GM21367 (cell line): Measurements from ENCODE around the gene CELSR3.

Source experiments
- ATAC-seq: cut with Tn5 transposase; IDR thresholded peaks from one replicate; pipeline ENCODE4 v1.9.1; 2021; ENCODE audit not compliant: unreplicated experiment

CELSR3 gene

DNA sequence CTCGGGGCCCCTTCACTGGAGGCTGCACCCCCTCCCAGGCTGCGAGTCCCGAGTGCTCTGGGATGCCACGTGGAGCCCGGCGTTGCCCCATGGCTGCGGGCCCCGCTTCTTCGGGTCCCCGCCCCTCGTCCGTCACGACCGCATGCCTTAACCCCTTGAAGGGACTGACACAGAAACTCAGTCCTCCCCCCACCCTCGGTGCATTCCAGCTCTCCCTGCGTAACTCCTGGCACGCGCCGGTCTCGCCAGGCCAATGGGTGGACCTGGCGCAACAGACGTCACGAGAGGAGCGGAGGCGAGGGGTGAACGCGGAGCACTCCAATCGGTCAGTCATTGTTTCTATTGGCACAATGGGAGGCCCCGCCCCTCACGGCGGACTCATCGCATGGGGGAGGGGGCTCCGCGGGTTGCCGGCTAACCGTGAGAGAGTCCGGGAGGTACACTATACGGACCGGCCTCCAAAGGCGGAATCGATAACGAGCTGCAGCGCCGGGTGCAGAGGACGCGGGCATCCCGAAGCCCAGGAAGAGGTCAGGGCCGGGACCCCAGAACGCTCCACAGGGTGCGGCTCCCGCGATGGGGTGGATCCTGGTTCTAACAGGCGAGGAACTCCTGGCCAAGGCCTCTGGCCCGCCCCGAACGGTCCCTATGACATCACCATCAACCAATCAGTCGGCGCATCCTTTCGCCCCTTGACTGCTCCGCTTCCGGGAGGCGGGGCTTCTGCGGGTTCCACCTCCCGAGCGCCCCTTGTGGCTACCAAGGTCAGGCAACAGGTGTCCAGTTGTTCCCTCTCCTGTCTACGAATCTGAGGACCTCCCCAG lies 1.0 kb upstream of the CELSR3 start:
- peak; percentile 82 for ATAC-seq

DNA sequence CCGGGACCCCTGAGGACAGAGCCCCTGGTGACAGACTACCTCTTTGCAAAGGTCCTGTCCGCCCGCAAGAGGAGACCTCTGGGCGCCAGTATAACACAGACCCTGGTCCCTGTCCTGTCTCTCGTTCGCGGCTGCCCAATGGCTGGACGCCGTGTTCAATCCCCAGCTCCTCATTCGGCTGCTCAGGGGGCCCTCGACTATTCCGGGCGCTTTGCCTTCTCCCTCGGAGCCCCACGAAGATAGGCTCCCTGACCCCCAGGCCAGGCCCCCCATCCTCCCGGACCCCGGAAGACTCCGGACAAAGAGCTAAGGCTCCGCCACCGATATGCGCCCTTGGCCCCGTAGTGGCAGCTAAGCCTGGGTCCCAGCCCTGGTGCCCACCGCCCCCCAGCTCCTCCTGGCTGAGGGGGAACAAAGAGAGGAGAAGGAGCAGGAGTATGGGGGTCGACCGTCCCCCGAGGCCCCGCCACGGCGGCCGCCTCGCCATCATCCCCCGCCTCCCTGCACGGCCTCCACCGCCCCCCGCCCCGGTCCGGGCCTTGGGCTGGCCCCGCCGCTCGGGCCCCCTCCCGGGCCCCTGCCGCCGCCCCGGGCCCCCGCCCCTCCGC lies 437 bp downstream of the CELSR3 start:
- ATAC-seq: no peak

DNA sequence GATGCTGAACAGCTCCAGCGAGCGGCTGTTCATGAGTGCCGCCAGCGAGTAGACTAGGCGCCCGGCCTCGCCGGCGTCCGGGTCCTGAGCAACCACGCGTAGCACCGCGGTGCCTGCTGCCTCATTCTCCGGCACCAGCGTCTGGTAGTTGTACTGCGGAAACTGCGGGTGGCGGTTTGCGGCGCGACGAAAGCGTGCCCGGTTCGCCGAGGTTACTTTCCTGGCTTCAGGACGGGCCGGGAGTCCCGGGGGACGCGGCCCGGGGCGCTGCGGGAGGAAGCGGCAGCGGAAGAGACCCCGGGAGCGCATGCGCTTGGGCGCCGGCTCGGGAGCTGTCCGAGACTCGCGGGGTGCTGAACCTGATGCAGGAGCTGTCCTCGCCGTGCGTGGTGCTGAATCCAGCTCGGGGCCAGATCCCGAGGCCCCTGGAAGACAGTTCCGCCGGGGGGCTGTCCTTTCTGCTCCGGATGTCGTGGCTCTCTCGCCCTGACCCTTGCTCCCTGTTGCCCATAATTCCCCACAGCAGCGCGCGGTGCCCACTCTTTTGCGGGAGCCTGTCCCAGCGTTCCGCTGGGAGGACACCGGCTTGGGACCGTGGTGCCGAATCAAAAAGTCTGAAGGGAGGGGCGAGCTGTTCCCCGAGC lies 1.1 kb downstream of the CELSR3 start:
- ATAC-seq: no peak

DNA sequence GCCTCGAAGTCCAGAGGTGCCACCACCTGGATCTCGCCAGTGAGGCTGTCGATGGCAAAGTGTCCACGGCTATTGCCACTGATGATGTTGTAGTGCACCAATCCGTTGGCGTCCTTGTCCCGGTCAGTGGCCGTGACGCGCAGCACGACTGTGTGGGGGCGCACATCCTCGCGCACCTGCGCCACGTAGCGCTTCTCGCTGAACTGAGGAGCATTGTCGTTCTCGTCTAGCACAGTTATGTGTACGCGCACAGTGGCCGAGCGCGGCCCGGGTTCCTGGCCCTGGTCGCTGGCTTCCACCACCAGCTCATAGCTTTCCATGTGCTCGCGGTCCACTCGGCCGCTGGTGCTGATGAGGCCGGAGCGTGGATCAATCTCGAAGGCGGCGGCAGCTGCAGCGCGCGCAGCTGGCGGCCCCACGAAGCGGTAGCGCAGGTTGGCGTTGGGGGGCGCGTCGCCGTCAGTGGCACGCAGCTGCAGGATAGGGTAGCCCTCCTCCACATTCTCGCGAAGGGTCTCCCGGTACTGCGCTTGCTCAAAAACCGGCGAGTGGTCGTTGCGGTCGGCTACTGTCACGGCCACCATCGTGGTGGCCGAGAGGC lies 1.8 kb downstream of the CELSR3 start:
- ATAC-seq: no peak

DNA sequence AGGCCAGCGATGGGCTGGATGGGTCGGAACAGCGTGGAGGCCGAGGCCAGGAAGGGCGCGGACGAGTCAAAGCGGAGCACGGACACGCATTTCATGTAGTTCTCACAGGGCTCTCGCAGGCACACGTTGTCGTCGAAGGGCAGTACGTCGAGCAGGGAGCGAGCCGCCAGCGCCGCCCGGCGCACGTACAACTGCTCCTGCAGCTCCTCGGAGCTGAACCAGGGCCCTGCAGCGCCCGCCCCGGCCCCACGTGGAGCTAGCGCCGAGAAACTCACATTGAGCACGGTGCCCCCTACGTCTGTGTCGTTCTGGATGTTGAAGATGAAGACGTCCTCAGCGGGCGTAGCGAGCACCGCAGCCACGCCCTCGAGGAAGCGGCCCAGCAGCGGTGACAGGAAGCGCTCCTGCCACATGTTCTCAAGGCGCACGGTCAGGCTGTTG lies 5.8 kb downstream of the CELSR3 start:
- no peak for ATAC-seq

DNA sequence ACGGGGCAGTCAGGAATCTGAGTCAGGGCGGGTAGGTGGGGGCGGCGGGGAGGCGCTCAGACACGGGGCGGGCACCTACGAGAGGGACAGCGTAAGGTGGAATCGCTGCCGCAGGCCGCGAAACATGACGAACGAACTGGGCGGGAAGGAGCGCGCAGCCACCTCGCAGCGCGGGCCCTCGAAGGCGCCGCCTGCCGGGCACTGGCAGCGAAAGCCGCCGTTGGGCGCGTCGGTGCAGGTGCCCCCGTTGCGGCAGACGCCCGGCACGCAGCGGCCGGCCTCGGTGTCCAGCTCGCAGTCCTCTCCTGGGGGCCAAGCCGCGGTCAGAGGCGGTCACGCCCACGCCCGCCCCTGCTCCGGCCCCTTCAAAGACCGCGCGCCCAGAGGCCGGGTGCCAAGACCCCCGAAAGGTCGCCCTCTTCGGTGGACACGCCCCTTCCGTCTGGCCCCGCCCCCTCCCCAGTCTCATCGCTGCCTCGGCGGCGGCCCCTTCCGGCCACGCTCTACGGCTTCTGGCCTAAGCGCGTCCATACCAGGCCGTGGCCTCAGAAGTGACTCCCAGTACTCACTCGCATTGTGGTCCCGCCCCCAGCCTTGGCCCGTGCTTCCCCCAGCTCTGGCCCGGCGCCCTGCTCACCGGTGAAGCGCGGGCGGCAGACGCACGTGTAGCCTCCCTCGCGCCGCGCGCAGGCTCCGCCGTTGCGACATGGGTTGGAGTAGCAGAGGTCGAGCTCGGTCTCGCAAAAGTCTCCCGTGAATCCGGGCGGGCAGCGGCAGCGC lies 6.4 kb downstream of the CELSR3 start:
- no peak for ATAC-seq

DNA sequence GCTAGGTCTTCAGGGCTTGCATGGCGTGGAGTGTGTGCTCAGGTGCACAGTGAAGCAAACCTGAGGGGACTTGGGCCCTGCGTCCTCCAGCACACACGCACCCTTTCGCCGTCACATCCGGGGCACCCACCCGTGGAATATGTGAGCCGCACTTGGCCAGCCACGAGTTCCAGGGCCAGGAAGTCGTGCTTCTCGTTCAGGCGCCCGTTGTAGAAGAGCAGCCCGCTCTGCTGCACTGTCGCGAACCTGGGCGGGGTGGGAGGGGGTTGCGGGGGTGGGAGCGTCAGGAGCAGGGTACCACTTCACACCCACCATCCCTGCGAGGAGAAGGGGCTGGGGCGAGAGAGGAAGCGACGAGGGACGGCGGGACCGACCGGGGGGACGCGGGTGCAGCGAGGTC lies 7.1 kb downstream of the CELSR3 start:
- no peak for ATAC-seq

DNA sequence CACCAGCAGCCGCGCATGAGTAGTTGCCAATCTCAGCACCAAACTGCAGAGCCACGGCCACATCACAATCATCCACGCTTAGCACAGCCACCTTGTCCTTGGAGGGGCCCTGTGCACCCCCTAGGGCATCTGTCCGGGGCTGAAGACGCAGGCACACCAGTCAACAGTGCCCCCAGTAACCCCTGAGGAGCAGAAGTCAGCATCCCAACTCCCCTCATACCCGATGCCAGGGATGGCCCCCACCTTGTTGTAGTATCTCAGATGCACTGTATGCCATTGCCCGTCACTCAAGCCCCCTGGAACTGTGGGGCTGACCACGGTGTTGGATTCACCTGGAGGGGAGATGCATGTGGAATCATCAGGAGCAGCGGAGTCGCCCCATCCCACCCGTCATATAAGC lies 7.6 kb downstream of the CELSR3 start:
- no peak for ATAC-seq

DNA sequence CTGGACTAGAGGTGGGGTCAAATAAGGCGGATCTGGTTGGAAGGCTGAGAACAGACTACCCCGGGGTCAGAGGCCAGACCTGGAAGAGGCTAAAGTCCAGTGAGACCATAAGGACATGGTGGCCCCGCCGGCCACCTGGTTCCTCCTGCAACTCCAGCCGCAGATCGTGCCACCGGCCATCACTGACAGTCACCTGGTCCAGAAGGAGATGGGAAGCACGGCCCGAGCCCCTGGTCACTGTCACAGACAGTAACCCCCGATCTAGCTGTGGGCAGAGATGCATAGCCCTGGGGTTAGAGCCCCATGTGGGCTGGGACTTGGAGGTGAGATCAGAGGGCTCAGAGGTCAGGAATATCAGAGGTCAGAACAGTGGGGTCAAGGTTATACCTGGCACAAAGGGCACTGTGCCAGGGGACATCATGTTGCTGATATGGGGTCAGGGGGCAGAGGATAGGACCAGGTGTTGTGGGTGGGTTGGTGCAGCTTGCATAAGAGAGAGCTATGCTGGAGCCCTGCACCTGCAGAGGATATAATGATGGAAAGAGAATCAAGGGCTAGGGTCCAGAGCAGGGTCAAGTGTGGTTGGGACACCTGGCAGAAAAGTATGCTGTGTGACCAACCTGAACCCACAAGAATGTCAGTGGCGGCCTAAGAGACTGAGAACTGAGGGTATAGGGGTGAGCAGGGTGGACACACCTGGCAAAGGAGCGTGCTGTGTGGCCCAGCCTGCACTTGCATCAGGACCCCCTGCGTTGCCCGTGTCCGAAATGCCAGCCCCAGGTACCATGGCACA lies 9.6 kb downstream of the CELSR3 start:
- no peak for ATAC-seq

DNA sequence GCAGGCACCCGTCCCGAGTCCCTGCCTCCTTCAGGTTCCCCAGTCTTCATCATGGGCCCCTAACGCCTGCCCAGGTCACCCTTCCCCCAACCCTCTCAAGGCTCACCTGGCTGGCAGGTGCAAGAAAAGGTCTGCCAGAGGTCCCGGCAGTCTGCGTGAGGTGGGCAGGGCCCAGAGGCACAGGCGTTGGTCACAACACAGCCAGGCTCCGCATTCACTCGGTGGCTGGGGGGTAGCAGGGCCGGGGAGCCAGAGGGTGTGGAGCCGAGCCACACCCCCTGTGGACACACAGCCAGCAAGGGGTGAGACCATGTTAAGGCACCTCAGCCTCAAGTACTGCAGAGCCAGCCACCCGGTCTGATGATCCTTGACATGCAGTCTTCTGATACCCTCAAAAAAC lies 10.9 kb downstream of the CELSR3 start:
- ATAC-seq: no peak

DNA sequence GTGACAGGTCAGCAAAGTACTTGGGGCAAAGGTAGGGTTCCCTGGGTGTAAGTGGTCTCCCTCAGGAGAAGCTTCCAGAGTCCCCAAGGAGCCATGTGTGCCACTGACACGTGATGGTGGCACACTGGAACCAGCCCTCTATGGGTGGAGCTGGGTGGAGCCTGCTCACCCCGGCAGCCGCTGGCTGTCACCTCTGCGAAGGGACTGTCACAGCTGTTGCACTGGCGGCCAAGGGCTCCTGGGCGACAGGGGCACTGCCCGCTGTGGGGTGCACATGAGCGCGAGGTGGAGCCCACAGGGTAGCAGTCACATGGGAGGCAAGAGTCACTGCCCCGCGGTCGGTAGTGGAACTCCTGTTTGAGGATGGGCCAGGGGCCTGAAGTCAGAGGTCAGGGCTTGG lies 12.0 kb downstream of the CELSR3 start:
- no peak for ATAC-seq

DNA sequence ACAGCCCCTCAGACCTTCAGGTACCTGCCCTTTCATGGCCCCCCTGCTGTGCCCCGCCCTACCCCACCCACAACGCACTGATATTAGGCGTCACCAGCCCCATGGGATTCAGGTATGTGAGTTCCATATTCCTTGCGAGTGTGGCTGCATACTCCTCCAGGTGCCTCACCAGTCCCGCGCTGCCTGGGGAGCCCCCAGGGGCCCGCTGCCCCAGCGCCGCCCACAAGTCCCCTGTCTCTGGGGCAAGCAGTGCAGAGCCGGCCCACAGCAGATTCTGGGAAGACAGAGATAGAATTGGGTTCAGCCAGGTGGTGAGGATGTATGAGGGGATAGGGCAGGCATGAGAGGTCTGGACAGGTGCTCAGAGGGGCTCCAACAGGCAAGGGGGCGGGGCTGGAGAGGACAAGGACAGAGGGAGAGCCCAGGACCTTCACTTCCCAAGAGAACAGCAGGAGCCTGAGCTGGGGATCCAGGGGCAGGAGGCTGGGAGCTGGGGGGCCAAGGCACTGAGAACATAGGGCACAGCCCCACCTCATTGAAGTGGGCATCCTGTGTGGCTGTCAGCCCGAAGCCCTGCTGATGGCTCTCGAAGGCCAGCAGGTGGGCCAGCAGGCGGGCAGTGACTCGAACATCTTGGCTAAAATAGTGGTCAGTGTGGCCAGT lies 14.4 kb downstream of the CELSR3 start:
- ATAC-seq: no peak

DNA sequence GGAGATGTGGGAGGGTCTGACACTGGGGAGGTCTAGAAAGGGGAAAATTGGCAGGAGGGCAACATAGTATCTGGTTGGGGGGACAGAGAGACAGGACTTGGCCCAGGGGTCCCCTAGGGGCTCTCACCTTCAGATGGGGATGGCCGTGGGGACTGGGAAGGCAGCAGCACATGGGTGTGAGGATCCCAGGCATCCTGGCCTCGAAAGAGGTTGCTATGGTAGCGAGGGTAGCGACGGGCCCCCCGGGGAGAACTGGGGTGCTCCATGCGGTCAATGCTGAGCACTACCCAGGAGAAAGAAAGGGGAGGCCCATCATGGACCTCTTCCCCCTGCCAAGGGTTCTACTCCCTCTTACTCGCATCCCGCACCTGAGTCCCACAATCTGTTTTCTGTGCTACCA lies 15.0 kb downstream of the CELSR3 start:
- ATAC-seq: no peak

DNA sequence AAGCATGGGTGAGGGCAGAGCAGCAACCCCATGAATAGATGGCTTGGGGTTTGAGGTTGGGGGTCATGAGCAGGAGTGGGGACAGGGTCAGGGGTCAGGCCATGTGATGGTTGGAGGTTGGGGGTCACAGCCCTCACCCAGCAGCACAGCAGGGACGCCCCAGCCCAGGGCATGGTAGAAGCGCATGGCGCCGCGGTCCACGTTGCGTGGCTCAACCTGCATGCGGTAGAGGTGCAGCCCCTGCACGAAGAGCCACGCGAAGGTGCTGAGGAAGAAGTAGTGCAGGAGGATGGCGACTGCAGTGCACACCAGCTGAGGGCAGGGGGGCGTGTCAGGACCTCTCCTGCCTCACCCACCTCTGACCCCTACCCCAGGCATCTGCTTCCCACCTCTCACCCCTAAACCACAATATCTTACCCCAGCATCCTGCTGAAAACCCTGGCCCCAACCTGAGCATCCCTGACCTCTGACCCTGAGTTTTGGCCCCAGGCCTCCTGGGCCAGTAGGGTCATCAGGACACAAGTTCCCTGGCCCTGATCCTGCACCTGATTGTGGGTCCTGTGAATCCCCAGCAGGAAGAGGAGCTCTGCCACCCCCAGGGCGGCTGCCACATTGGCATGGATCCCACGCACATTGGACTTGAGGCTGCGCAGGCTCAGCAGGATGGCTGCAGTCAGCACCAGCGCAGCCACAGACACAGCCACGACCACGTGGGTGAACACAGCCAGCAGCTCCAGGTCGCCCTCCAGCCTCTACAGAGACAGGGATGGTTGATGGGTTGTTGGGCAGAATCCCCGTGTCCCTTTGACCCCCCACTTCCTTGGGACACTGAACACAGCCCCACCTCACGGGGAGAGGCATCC lies 17.6 kb downstream of the CELSR3 start:
- ATAC-seq: no peak

DNA sequence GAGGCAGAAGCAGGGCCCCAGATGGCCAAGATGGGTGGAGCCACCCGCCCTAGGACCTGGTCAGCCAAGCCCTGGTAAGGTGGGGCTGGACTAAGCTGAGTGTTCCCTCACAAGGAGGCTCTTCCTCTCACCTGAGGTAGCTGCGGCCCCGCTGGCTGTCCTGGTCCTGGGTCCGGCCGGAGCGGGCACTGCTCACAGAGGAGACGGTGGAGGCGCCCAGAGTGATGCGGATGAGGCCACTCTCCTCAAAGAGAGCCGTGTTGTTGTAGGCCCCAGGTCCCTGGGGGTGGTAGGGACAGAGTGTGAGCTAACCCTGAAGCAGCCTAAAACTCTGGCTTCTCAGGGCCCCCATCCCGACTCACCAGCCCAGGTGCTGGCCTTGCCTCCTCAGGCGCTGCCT lies 20.1 kb downstream of the CELSR3 start:
- ATAC-seq: no peak

DNA sequence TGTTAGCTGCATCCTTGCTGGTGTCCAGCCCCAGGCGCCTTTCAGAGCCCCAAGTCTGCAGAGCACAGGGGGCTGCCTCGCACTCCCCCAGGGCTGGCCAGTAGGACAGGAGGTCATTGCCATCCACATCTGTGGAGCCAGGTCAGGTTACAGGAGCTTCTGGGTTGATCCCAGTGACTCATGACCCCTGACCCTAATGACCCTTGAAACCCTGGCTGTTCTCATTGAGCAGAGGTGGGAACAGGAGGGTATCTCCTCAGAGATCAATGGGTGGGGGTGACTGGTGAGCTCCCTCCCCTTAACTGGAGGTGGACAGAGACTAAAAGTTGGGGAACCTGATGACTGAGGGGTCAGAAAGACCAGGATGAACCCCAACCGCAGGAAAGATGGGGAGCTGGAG lies 21.3 kb downstream of the CELSR3 start:
- no peak for ATAC-seq

DNA sequence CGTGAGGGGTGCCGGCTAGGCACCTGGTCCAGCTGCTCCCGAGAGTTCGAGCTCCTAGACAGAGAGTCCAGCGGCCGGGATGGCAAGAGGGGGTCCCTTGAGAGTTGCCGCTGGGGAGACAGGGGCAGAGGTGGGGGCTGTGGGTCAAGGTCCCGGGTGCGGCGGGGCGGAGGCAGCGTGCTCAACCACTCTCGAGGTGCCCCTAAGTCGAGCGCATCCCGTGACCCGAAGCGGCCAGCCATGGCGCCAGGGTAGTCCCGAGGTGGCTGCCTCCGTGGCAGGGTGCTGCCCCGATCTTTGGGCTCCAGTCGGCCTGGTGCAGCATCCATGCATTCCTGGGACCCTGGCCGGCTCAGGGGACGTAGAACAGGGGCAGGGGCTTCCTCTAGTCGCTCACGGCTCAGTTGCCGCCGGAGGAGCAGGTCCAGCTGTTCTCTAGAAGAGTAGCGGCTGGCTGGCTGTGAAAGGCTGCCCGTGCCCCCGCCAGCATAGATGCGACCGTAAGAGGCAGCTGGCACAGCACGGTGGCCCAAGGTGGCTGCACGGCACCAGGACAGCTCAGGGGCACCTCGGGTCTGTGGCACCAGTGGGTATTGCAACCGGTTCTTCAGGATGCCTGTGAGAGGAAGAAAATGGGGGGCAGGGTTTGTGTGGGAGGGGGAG lies 22.6 kb downstream of the CELSR3 start:
- ATAC-seq: no peak

DNA sequence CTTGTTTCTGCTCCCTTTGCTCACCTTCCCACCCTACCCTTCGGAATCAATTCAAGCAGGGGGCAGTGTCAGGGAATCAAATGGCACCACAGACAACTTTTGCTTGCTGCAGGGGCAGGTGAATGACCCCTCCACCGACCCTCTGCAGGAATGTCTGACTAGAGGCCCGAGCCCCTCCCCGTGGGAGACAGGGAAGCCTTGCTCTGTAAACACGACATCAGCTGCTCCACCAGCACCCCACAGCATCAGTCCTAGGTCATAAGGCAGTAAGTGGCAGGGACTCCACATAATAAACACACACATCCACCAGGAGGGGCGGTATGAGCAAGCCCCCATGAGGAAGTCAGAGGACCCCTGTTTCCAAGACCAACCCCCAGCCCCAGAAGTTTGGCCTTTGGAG lies 25.4 kb downstream of the CELSR3 start:
- no peak for ATAC-seq
